NCI-H2171 treated with DMSO at 0.1 percent for 48 hours (cell line): ENCODE measurements around the gene ATXN1.
"Not testable (repeated sequence)": the region's sequence is repeated elsewhere in the genome, so short reads cannot be mapped to it uniquely, and the experiment has no call there.

Source experiments
- DNase-seq: peaks from one replicate; lab custom pipeline; 2025; lab: John Stamatoyannopoulos, UW

The ATXN1 gene

GRCh38 chr6:16412982-16413381 lies 348.3 kb downstream of the ATXN1 start:
- no peak for DNase-seq

- no peak for DNase-seq
These were observed 349.1 kb downstream of the ATXN1 start for GRCh38 chr6:16412171-16412570.

GRCh38 chr6:16409531-16410441 lies 351.5 kb downstream of the ATXN1 start:
- peak; percentile 61 for DNase-seq

GRCh38 chr6:16408766-16409165 lies 352.5 kb downstream of the ATXN1 start:
- DNase-seq = no peak

GRCh38 chr6:16406966-16407365 lies 354.3 kb downstream of the ATXN1 start:
- DNase-seq = no peak

GRCh38 chr6:16406538-16406937 lies 354.7 kb downstream of the ATXN1 start:
- DNase-seq = not testable (repeated sequence)

GRCh38 chr6:16405375-16405774 lies 355.9 kb downstream of the ATXN1 start:
- DNase-seq = no peak

- no peak for DNase-seq
These were observed 356.8 kb downstream of the ATXN1 start for GRCh38 chr6:16404456-16404855.

GRCh38 chr6:16403831-16404230 lies 357.4 kb downstream of the ATXN1 start:
- no peak for DNase-seq

GRCh38 chr6:16402581-16402900 lies 358.7 kb downstream of the ATXN1 start:
- DNase-seq = peak; percentile 38

GRCh38 chr6:16400248-16400760 lies 361.0 kb downstream of the ATXN1 start:
- DNase-seq = no peak

GRCh38 chr6:16399695-16400094 lies 361.6 kb downstream of the ATXN1 start:
- DNase-seq = no peak

GRCh38 chr6:16399158-16399557 lies 362.1 kb downstream of the ATXN1 start:
- DNase-seq = no peak

- DNase-seq = no peak
These were observed 362.7 kb downstream of the ATXN1 start for GRCh38 chr6:16398587-16398986.

GRCh38 chr6:16397623-16398022 lies 363.6 kb downstream of the ATXN1 start:
- no peak for DNase-seq

GRCh38 chr6:16396497-16397319 lies 364.6 kb downstream of the ATXN1 start:
- no peak for DNase-seq

GRCh38 chr6:16394632-16395031 lies 366.6 kb downstream of the ATXN1 start:
- DNase-seq = no peak

- DNase-seq = no peak
These were observed 367.9 kb downstream of the ATXN1 start for GRCh38 chr6:16393326-16393725.

GRCh38 chr6:16392010-16392409 lies 369.2 kb downstream of the ATXN1 start:
- no peak for DNase-seq

- DNase-seq = no peak
These were observed 369.8 kb downstream of the ATXN1 start for GRCh38 chr6:16391451-16391912.

- not testable (repeated sequence) for DNase-seq
These were observed 370.3 kb downstream of the ATXN1 start for GRCh38 chr6:16390909-16391450.

- no peak for DNase-seq
These were observed 371.6 kb downstream of the ATXN1 start for GRCh38 chr6:16389642-16390041.
